Mucosa of descending colon (tissue), 3 donors: ENCODE data around the gene PTPN12. TPM values are rescaled to one million over a fixed set of nuclear protein-coding genes. Genes with fewer than 3 reads are reported as not detected.

ENCODE experiments used
- ATAC-seq: fragments of 200-7000 bp; cut with Tn5 transposase; one replicate; pipeline ENCODE4 v1.9.1; 2020; ENCODE audit warnings: mild to moderate bottlenecking, moderate library complexity
- DNase-seq, 3 donors: peaks; one replicate each; pipeline ENCODE4 v3.0.0-alpha.2; 2020
- H3K36me3 ChIP-seq: fragments of 200-600 bp; one replicate; pipeline ENCODE4 v1.8.0; 2021; ENCODE audit warnings: low read depth, mild to moderate bottlenecking
- H3K4me1 ChIP-seq: fragments of 200-600 bp; one replicate; pipeline ENCODE4 v1.8.0; 2021; ENCODE audit warnings: low read depth, mild to moderate bottlenecking
- H3K4me3 ChIP-seq: fragments of 200-600 bp; one replicate; pipeline ENCODE4 v1.8.0; 2021; ENCODE audit warnings: mild to moderate bottlenecking
- H3K9me3 ChIP-seq: fragments of 200-600 bp; one replicate; pipeline ENCODE4 v1.8.0; 2021; ENCODE audit warnings: mild to moderate bottlenecking
- CTCF ChIP-seq: fragments of 200-600 bp; IDR thresholded peaks from one replicate; pipeline ENCODE4 v1.8.0; 2022; ENCODE audit warnings: antibody characterized with exemption, mild to moderate bottlenecking
- intact Hi-C, 2 donors: fragments of 100-400 bp; cut with DNase I in 1 of 2; cut with micrococcal nuclease in 1 of 2; formaldehyde crosslinking; loops; one replicate each; pipeline versions ENCODE4 v1.11.0 to v1.11.1; 2022; cut with DNase I, micrococcal nuclease
- total RNA-seq, 3 donors: library from RNA; stranded (reverse); fragmentation: NEBNext Ultra II Directional in 2 of 3; extraction: Animal tissue kit (Norgen Biotek cat#: 25700) in 2 of 3; gene quantifications; one replicate each; pipeline versions ENCODE4 v1.2.1 to v1.2.4, GENCODE V29; 2021 to 2023
- donor health status: DM: no; HTN: no; CAD: no; lungs with moderate emphysema.
- donor health status: DM: no; HTN: no; CAD: no.
- donor health status: DM: no; HTN: yes; CAD: no.

PTPN12 gene
- total RNA-seq, 3 donors from 2014 or later, result 42.0 to 92.1 (median 44.6) TPM

GRCh38 chr7:77679608-77680007 lies 142.5 kb downstream of the PTPN12 start:
- H3K9me3 ChIP-seq, result no peaks in the 10 kb centered on the region
- peak; percentile 87 for ATAC-seq
- H3K4me3 ChIP-seq, result no peak overlapping the region
- no peak for DNase-seq
- no peak for TF ChIP-seq CTCF
- intact Hi-C loops, result no loop called here
- peaks cover 20% of the 10 kb centered on the region for H3K4me1 ChIP-seq
- no peaks in the 10 kb centered on the region for H3K36me3 ChIP-seq

- no peak for ATAC-seq
- Histone ChIP-seq H3K9me3 (no peaks in the 10 kb centered on the region), H3K4me1 (peaks cover 20% of the 10 kb centered on the region), H3K4me3 (no peak overlapping the region), H3K36me3 (no peaks in the 10 kb centered on the region)
- no peak for DNase-seq
- TF ChIP-seq CTCF, result no peak
- intact Hi-C loops, result no loop called here
Observed at GRCh38 chr7:77680266-77680665, 143.2 kb downstream of the PTPN12 start.

GRCh38 chr7:77684030-77684429 lies 146.9 kb downstream of the PTPN12 start:
- DNase-seq (no peak), ATAC-seq (no peak)
- no peak for TF ChIP-seq CTCF
- Histone ChIP-seq H3K4me1 (peaks cover 42% of the 10 kb centered on the region), H3K36me3 (no peaks in the 10 kb centered on the region), H3K4me3 (no peak overlapping the region), H3K9me3 (no peaks in the 10 kb centered on the region)
- intact Hi-C loops, result no loop called here

GRCh38 chr7:77685233-77685632 lies 148.1 kb downstream of the PTPN12 start:
- peaks cover 39% of the 10 kb centered on the region for H3K4me1 ChIP-seq
- peak; percentile 92 for ATAC-seq
- intact Hi-C loops, result no loop called here
- H3K4me3 ChIP-seq, result no peak overlapping the region
- H3K36me3 ChIP-seq, result no peaks in the 10 kb centered on the region
- no peak for TF ChIP-seq CTCF
- DNase-seq, result peak in 1 of 3 donors; percentile 52
- no peaks in the 10 kb centered on the region for H3K9me3 ChIP-seq

- ATAC-seq (no peak), DNase-seq (no peak)
- Histone ChIP-seq H3K9me3 (no peaks in the 10 kb centered on the region), H3K4me1 (peaks cover 39% of the 10 kb centered on the region), H3K36me3 (no peaks in the 10 kb centered on the region), H3K4me3 (no peak overlapping the region)
- intact Hi-C loops, result no loop called here
- TF ChIP-seq CTCF, result no peak
Observed at GRCh38 chr7:77687100-77687746, 150.1 kb downstream of the PTPN12 start.

- no peaks in the 10 kb centered on the region for H3K36me3 ChIP-seq
- intact Hi-C loops, result no loop called here
- no peak for ATAC-seq
- no peak for TF ChIP-seq CTCF
- peaks cover 41% of the 10 kb centered on the region for H3K4me1 ChIP-seq
- no peak overlapping the region for H3K4me3 ChIP-seq
- no peaks in the 10 kb centered on the region for H3K9me3 ChIP-seq
- DNase-seq, result no peak
Observed at GRCh38 chr7:77687747-77688144, 150.7 kb downstream of the PTPN12 start.
